Ectodermal cell (in vitro differentiated cells): Measurements from ENCODE around the gene ARL3.

ENCODE experiments used
- H3K27ac ChIP-seq: 2 replicates; pipeline ENCODE4 v1.7.0; 2013; ENCODE audit warnings: mild to moderate bottlenecking, low read depth, low read length; ENCODE audit not compliant: insufficient read depth, poor library complexity, severe bottlenecking
- H3K27me3 ChIP-seq: 2 replicates; pipeline ENCODE4 v1.7.0; 2013; ENCODE audit warnings: mild to moderate bottlenecking, low read length; ENCODE audit not compliant: insufficient read depth, control insufficient read depth, poor library complexity, severe bottlenecking
- H3K36me3 ChIP-seq: one replicate; pipeline ENCODE4 v1.7.0; 2013; ENCODE audit warnings: low read length; ENCODE audit not compliant: control insufficient read depth, insufficient read depth
- H3K4me1 ChIP-seq: one replicate; pipeline ENCODE4 v1.7.0; 2013; ENCODE audit warnings: low read length; ENCODE audit not compliant: control insufficient read depth, insufficient read depth
- H3K4me3 ChIP-seq: 2 replicates; pipeline ENCODE4 v1.7.0; 2013; ENCODE audit warnings: low read depth, low read length, control low read depth; ENCODE audit not compliant: insufficient read depth
- H3K9me3 ChIP-seq: 2 replicates; pipeline ENCODE4 v1.7.0; 2013; ENCODE audit warnings: mild to moderate bottlenecking, low read length, moderate library complexity; ENCODE audit not compliant: control insufficient read depth
- WGBS, 2 experiments: methylation state at CpG; one replicate each; pipeline ENCODE4 v1.1.7; 2013; ENCODE audit warnings: missing lambda C conversion rate in 2 of 2; 5-methylcytosine and 5-hydroxymethylcytosine counted together

Gene ARL3

GRCh38 chr10:102629661-102630614, 84.3 kb downstream of the ARL3 start:
- no peaks in the 10 kb centered on the region for H3K9me3 ChIP-seq
- no peaks in the 10 kb centered on the region for H3K27me3 ChIP-seq
- H3K36me3 ChIP-seq, result no peaks in the 10 kb centered on the region
- WGBS, 2 experiments, result 49 to 54% methylated on average over 22 of the region's 22 CpGs
- peak overlapping the region; percentile 71 for H3K27ac ChIP-seq
- no peak overlapping the region for H3K4me3 ChIP-seq
- H3K4me1 ChIP-seq, result peaks cover 70% of the 10 kb centered on the region

DNA sequence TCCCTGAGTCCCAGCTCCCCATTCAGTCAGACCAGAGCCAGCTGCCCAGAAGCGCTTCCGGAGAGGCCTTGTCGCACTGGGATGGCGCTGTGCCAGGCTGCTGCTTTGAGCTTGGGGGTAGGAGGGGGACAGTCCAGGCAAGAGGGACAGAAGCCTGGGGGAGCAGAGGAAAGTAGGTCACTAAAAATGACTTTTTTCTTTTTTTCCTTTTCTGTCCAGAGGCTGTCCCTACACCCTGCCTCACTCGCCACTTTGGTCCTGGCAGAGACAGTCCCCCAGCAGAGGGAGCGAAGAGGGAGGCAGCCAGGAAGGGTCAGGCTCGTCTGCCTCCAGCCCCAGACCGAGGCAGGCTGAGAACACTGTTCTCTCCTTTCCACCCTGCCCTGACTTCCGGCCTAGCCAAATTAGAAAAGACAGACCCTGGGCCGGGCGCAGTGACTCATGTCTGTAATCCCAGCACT, 85.7 kb downstream of the ARL3 start:
- 87 to 88% methylated on average over 11 of the region's 11 CpGs for WGBS, 2 experiments
- no peaks in the 10 kb centered on the region for H3K9me3 ChIP-seq
- peak overlapping the region; percentile 100 for H3K27ac ChIP-seq
- H3K27me3 ChIP-seq, result no peaks in the 10 kb centered on the region
- peaks cover 71% of the 10 kb centered on the region for H3K4me1 ChIP-seq
- no peak overlapping the region for H3K4me3 ChIP-seq
- H3K36me3 ChIP-seq, result no peaks in the 10 kb centered on the region

DNA sequence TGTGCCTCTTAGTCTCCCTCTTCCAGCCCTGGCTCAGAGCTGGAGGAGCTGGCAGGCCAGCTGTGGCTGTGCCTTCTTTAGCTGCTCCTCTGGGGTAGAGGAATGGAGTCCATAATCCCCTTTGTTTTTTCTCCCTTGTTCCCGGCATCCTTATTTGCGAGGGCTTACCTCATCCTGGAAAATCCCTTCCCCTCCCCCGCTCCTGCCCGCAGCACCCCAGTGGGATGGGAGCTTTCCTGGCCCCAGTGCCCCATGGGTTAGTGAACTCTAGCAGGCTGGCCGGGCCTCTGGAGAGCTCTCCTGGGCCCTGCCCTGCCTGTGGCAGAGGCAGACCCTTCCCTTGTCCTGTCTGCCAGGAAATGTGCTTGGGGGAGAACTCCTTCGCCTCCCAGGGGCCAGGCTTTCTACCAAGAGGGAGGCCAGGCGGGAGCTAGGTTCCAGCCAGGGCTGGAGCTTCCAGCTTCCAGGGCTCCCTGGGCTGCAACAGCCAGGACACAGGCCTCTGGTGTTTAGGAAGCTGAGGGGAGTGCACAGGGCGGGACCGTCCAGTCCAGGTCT, 86.4 kb downstream of the ARL3 start:
- H3K27ac ChIP-seq, result peak overlapping the region; percentile 100
- WGBS, 2 experiments, result 33 to 34% methylated on average over 9 of the region's 9 CpGs

DNA sequence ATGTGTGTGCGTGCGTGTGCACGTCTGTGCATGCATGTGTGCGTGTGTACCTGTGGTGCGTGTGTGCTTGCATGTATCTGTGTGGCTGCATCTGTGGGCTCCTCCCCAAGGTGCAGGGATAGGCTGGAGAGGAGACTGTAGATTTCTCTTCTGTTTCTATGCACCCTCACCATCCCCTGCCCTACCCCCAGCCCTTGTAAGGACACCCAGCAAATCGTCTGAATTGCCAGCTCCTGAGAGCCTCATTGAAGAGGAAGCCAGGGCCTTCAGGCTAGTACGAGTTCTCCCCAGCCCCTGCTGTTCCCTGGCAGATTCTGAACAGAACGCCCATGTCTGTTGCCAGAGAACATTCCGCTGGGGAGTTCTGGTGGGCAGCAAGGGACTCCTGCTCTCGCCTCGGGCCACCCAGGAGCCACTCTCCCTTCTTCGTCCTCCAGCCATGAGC, 86.9 kb downstream of the ARL3 start:
- H3K9me3 ChIP-seq, result no peaks in the 10 kb centered on the region
- H3K36me3 ChIP-seq, result no peaks in the 10 kb centered on the region
- no peaks in the 10 kb centered on the region for H3K27me3 ChIP-seq
- H3K4me3 ChIP-seq, result no peak overlapping the region
- peak overlapping the region; percentile 100 for H3K27ac ChIP-seq
- H3K4me1 ChIP-seq, result peaks cover 64% of the 10 kb centered on the region
- WGBS, 2 experiments, result 53 to 57% methylated on average over 12 of the region's 12 CpGs

More for the DNA sequence above, 86.4 kb downstream of the ARL3 start:
- peaks cover 69% of the 10 kb centered on the region for H3K4me1 ChIP-seq
- no peaks in the 10 kb centered on the region for H3K36me3 ChIP-seq
- H3K4me3 ChIP-seq, result no peak overlapping the region
- H3K9me3 ChIP-seq, result no peaks in the 10 kb centered on the region
- H3K27me3 ChIP-seq, result no peaks in the 10 kb centered on the region

DNA sequence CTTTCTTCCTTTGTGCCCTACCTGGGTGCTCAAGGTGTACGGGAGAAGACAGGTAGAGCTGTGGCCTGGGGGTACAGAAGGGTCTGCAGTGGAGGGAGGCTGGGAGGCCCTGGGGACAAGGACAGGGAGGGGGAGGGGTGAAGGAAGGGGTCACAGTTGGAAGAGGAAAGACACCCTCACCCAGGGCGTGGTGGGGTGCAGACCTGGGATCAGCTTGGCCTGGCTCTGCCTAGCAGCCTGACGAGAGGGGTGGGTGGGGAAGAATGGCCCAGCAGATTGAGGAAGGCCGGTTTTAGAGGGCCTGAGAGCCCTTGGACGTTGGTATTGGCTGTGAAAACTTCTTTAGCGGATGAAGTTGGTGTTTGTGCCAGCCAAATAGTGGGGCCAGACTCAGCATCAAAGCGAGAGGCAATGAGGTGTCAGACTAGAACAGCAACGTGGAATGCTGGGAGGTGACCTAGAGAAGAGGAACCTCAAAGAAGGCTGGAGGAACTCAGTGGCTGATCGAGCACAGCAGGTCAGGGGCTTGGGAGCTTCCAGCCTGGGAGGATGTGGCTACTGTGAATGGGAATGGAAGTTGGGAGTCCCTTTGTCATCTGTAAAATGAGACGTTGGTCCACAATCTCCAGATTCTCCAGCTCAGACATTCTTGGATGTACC, 88.0 kb downstream of the ARL3 start:
- Histone ChIP-seq H3K36me3 (no peaks in the 10 kb centered on the region), H3K27me3 (no peaks in the 10 kb centered on the region), H3K27ac (peak overlapping the region; percentile 100), H3K4me1 (peaks cover 60% of the 10 kb centered on the region), H3K9me3 (no peaks in the 10 kb centered on the region), H3K4me3 (no peak overlapping the region)
- WGBS, 2 experiments, result 86 to 88% methylated on average over 10 of the region's 10 CpGs

DNA sequence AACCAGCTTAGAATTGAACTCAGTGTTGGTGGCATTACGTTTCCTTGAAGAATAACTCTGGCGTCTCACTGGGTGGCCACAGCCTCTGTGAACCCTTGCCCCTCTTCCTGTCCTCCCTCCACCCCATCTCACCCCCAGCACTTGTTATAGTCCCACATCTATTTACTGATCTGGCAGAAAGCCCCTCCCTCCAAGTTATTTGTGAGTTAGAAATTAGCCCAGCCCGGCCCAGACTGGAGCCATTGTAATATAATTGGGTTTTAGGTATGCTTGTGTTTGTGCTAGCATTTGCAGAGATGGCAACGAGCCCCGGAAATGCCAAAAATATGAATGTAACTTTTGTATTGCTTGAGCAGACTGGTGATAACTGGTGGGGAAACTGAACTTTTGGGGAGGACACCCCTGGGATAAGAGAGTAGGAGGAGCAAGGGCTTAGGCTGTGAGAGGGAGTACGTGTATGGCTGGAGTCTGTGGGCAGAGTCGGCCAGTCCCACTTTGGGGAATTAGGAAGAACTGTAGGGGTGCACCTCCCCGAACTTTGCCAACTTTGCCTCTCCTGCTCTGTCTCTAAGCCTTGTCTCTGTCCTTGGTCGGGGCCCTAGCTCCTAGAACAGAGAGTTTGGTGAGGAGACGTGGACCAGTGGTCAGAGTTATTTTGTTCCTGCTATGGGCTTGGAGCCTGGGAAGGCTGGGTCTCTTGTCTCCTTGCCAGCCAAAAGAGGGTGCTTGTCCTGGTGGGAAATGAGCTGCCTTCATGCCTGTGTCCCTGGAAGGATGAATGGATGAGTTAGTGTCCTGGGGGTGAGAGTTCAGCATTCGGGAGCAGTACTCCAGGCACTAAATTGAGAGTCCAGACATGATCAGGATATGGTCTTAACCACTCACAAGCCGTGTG, 89.2 kb downstream of the ARL3 start:
- WGBS, 2 experiments, result 90 to 93% methylated on average over 12 of the region's 12 CpGs

GRCh38 chr10:102624094-102624493, 90.1 kb downstream of the ARL3 start:
- Histone ChIP-seq H3K4me3 (no peak overlapping the region), H3K27me3 (no peaks in the 10 kb centered on the region), H3K4me1 (peaks cover 42% of the 10 kb centered on the region), H3K36me3 (no peaks in the 10 kb centered on the region), H3K9me3 (no peaks in the 10 kb centered on the region), H3K27ac (no peak overlapping the region)
- 87 to 95% methylated on average over 3 of the region's 3 CpGs for WGBS, 2 experiments

More for the DNA sequence above, 89.2 kb downstream of the ARL3 start:
- H3K27me3 ChIP-seq, result no peaks in the 10 kb centered on the region
- no peaks in the 10 kb centered on the region for H3K9me3 ChIP-seq
- H3K4me1 ChIP-seq, result peaks cover 49% of the 10 kb centered on the region
- H3K36me3 ChIP-seq, result no peaks in the 10 kb centered on the region
- H3K4me3 ChIP-seq, result no peak overlapping the region
- H3K27ac ChIP-seq, result no peak overlapping the region
